Osteocyte (in vitro differentiated cells): ENCODE measurements around the gene CKM. TPM values are rescaled to one million over a fixed set of nuclear protein-coding genes. Genes with fewer than 3 reads are reported as not detected.

Experiments used
- DNase-seq: peaks from one replicate; pipeline ENCODE4 v3.0.0; 2021; ENCODE audit warnings: mixed read lengths; ENCODE audit not compliant: unreplicated experiment; ENCODE audit errors: extremely low spot score
- H3K27ac Mint-ChIP-seq: one replicate; pipeline ENCODE4 v1.8.0; 2021; ENCODE audit warnings: mild to moderate bottlenecking, mixed read lengths; ENCODE audit not compliant: unreplicated experiment
- H3K27me3 Mint-ChIP-seq: one replicate; pipeline ENCODE4 v1.8.0; 2021; ENCODE audit warnings: mixed read lengths; ENCODE audit not compliant: unreplicated experiment
- H3K36me3 Mint-ChIP-seq: one replicate; pipeline ENCODE4 v1.8.0; 2021; ENCODE audit warnings: mixed read lengths; ENCODE audit not compliant: unreplicated experiment
- H3K4me1 Mint-ChIP-seq: one replicate; pipeline ENCODE4 v1.8.0; 2021; ENCODE audit warnings: mixed read lengths; ENCODE audit not compliant: unreplicated experiment
- H3K4me3 Mint-ChIP-seq: one replicate; pipeline ENCODE4 v1.8.0; 2021; ENCODE audit warnings: mild to moderate bottlenecking, moderate library complexity, mixed read lengths; ENCODE audit not compliant: unreplicated experiment
- H3K9me3 Mint-ChIP-seq: one replicate; pipeline ENCODE4 v1.8.0; 2021; ENCODE audit warnings: mixed read lengths; ENCODE audit not compliant: unreplicated experiment
- total RNA-seq: library from RNA; stranded (reverse); gene quantifications from 2 replicates; pipeline ENCODE4 v1.2.1, GENCODE V29; 2021
- TF ChIP-seq, protein P1 (sequence below): fragments of 200-600 bp; sonication (generic); IDR thresholded peaks from 2 replicates; pipeline ENCODE4 v1.5.0; 2021; ENCODE audit warnings: antibody characterized with exemption, mild to moderate bottlenecking, moderate library complexity

The CKM gene
- total RNA-seq, 1 donor from 2014 or later, result not detected

DNA sequence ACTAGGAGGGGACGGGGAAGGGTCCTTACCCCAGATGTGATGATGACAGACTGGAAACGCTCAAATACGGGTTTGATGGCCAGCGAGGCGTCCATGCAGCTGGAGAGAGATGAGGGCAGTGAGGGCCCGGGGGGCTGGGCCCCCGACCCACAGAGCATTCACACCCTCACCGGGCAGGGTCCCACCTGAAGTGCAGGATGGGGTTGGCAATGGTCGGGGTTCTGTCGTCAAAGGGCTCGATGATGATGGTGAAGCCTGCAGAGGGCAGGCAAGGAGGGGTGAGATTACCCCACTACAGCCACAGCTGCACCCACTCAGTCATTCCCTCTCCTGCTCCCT lies 34.7 kb upstream of the CKM start:
- peaks cover 29% of the 10 kb centered on the region for H3K36me3 Mint-ChIP-seq
- H3K4me1 Mint-ChIP-seq, result no peaks in the 10 kb centered on the region
- TF ChIP-seq, protein P1, sequence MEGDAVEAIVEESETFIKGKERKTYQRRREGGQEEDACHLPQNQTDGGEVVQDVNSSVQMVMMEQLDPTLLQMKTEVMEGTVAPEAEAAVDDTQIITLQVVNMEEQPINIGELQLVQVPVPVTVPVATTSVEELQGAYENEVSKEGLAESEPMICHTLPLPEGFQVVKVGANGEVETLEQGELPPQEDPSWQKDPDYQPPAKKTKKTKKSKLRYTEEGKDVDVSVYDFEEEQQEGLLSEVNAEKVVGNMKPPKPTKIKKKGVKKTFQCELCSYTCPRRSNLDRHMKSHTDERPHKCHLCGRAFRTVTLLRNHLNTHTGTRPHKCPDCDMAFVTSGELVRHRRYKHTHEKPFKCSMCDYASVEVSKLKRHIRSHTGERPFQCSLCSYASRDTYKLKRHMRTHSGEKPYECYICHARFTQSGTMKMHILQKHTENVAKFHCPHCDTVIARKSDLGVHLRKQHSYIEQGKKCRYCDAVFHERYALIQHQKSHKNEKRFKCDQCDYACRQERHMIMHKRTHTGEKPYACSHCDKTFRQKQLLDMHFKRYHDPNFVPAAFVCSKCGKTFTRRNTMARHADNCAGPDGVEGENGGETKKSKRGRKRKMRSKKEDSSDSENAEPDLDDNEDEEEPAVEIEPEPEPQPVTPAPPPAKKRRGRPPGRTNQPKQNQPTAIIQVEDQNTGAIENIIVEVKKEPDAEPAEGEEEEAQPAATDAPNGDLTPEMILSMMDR, result no peak
- H3K4me3 Mint-ChIP-seq, result no peak overlapping the region
- no peaks in the 10 kb centered on the region for H3K27me3 Mint-ChIP-seq
- no peaks in the 10 kb centered on the region for H3K9me3 Mint-ChIP-seq
- no peak for DNase-seq
- H3K27ac Mint-ChIP-seq, result no peak overlapping the region

DNA sequence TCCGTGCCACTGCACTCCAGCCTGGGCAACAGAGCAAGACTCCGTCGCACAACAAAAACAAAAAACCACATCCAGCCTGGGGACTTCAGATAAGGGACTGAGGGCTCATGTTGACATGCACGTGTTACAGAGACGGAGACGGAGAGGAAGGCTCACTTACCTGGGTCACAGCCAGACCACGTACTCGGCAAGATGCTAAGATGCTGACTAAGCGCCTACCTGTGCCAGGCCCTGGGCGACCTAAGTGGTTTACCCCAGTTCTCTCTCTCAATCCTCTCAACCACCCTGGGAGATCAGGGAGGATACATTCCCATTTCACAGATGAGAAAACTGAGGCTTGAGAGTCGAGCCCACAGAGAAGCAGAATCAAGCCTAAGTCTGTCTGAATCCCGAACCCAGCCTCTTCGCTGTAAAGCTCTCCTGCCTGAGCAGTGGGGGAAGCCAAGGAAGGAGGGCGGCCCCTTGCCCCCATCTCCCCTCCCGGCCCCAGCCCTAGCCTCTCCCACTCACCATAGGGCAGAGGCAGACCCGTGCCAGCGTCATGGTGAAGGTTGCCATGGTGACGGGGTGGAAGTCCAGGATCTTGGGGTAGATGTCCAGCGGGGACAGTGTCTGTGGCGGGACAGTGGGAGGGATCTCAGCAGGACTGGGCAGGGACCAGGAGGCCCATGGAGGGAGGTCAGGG lies 34.2 kb upstream of the CKM start:
- no peak for DNase-seq
- Mint-ChIP-seq H3K4me3 (no peak overlapping the region), H3K27me3 (no peaks in the 10 kb centered on the region), H3K4me1 (no peaks in the 10 kb centered on the region), H3K27ac (no peak overlapping the region), H3K9me3 (no peaks in the 10 kb centered on the region), H3K36me3 (peaks cover 29% of the 10 kb centered on the region)
- TF ChIP-seq, protein P1, result no peak

DNA sequence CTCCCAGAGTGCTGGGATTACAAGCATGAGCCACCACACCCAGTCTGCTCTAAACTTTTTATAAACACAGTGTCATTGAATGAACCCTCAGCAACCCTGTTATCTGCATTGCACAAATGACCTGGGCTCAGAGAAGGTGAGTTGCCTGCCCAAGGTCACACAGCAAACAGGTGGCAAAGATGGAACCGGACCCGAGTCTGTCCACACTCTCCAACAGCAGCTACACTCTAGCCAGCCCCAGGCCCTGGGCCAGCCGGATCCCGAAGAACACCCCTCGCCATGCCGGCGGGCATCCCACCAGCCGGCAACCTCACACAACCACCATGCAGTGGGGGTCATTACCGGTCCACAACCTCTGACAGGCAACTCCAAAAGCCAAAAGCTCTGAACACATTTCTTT lies 33.2 kb upstream of the CKM start:
- Mint-ChIP-seq H3K36me3 (peaks cover 25% of the 10 kb centered on the region), H3K4me1 (no peaks in the 10 kb centered on the region), H3K4me3 (no peak overlapping the region), H3K27me3 (no peaks in the 10 kb centered on the region), H3K27ac (no peak overlapping the region), H3K9me3 (no peaks in the 10 kb centered on the region)
- TF ChIP-seq, protein P1, result no peak
- no peak for DNase-seq

DNA sequence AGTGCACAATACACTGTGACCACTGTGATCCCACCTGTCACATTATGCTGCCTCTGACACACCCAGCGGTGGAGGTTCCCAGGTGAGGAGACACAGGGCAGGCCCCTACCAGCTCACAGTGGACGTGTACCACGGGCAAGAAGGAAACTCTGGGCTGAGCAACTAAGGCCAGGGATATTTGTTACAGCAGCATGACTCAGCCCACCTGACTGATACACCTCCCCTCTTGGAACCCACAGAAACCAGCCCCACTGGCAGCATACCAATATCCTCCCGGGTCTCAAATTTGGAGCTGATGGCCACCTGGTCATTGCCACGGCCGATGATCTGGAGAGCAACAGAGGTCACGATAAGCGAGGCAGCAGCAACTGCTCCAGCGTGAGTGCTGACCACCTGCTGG lies 32.7 kb upstream of the CKM start:
- Mint-ChIP-seq H3K27me3 (no peaks in the 10 kb centered on the region), H3K36me3 (peaks cover 25% of the 10 kb centered on the region), H3K27ac (no peak overlapping the region), H3K9me3 (no peaks in the 10 kb centered on the region), H3K4me1 (no peaks in the 10 kb centered on the region), H3K4me3 (no peak overlapping the region)
- TF ChIP-seq, protein P1, result no peak
- DNase-seq, result no peak

DNA sequence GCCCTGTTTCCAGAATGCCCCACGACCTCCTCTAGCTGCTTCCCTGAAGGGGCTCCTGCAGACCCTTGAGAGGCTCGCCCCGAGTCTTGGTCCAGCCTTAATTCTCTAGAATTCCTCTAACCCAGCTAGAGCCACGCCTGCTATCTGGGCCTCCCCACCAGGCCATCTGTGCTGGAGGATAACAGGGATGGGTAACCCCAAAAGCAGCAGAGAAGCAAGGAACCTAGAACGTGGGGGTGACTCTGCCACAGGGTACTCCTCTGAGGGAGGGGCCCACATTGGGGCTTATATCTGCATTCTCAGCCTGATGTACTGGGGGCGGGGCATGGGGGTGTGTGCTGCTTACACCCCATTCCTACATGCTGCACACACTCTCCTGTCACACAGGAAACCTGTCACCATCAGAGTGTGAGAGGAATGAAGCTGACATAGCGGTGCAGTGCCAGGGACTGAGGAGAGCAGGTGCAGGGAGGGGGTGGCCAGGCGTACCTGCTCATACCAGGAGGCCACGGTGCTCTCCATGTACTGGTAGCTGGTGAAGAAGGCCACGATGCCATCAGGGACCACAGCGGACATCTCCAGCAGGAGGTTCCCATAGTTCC lies 31.7 kb upstream of the CKM start:
- DNase-seq, result no peak
- Mint-ChIP-seq H3K27me3 (no peaks in the 10 kb centered on the region), H3K9me3 (no peaks in the 10 kb centered on the region), H3K27ac (no peak overlapping the region), H3K4me1 (no peaks in the 10 kb centered on the region), H3K36me3 (peaks cover 26% of the 10 kb centered on the region), H3K4me3 (no peak overlapping the region)
- TF ChIP-seq, protein P1, result no peak
